ENCODE data around the gene GRN. TPM values are rescaled to one million over a fixed set of nuclear protein-coding genes. Genes with fewer than 3 reads are reported as not detected.

Gene GRN
- total and polyA plus RNA-seq, 2 of the 13 experiments (the other 11 are each of a cell fraction or from before 2014, with no cell fraction given) = 86.6 to 143 TPM

- TF ChIP-seq AHDC1 (CRISPR knock-in tag; IDR thresholded peaks at IDR 0.05; ENCODE audit: borderline replicate concordance) (peak; percentile 30; the same call in 1 of the 2 replicates), CREB1 (IDR thresholded peaks at IDR 0.05) (no peak), CREB1 (CRISPR knock-in tag; IDR thresholded peaks at IDR 0.05) (no peak), ZNF687 (CRISPR knock-in tag; IDR thresholded peaks at IDR 0.05) (peak; percentile 91), ZMAT5 (CRISPR knock-in tag; IDR thresholded peaks at IDR 0.05; ENCODE audit: borderline replicate concordance, low read depth) (no peak), ZBTB8A (CRISPR knock-in tag; IDR thresholded peaks at IDR 0.05; ENCODE audit: borderline replicate concordance, low read depth) (no peak), DZIP1 (CRISPR knock-in tag; IDR thresholded peaks at IDR 0.05) (peak; percentile 85; the same call in 1 of the 2 replicates), REL (CRISPR knock-in tag; conservative IDR thresholded peaks at IDR 0.05) (no peak), BCL6 (CRISPR knock-in tag; IDR thresholded peaks at IDR 0.05) (no peak), ARID3A (IDR thresholded peaks at IDR 0.05; ENCODE audit: low read depth, low read length) (no peak)
These were observed 29.4 kb downstream of the GRN start (continued) for GRCh38 chr17:44374306-44375195.
